Breast epithelium (tissue), 3 donors: ENCODE measurements around the gene PPFIA2.

Experiments
- CTCF ChIP-seq, 3 donors: fragments of 450-650 bp; IDR thresholded peaks; one replicate each; pipeline ENCODE4 v1.5.1; 2016 to 2017; ENCODE audit warnings: antibody characterized with exemption in 3 of 3, mild to moderate bottlenecking in 3 of 3, moderate library complexity in 3 of 3
- POLR2A ChIP-seq: fragments of 450-650 bp; IDR thresholded peaks from one replicate; pipeline ENCODE4 v1.6.1; 2016; ENCODE audit warnings: antibody characterized with exemption, mild to moderate bottlenecking, moderate library complexity

- TF ChIP-seq POLR2A (no peak), CTCF (IDR thresholded peaks at IDR 0.05) (no peak)
These were observed 46.6 kb downstream of the PPFIA2 start for GRCh38 chr12:81712536-81712935.
